SIG-M5 treated with dmso at 0.1 percent for 504 hours (cell line): Measurements from ENCODE around the gene BCL11B.

ENCODE experiments used
- DNase-seq: peaks from one replicate; lab custom pipeline; 2025; ENCODE audit not compliant: unreplicated experiment; lab: John Stamatoyannopoulos, UW

BCL11B gene

DNA sequence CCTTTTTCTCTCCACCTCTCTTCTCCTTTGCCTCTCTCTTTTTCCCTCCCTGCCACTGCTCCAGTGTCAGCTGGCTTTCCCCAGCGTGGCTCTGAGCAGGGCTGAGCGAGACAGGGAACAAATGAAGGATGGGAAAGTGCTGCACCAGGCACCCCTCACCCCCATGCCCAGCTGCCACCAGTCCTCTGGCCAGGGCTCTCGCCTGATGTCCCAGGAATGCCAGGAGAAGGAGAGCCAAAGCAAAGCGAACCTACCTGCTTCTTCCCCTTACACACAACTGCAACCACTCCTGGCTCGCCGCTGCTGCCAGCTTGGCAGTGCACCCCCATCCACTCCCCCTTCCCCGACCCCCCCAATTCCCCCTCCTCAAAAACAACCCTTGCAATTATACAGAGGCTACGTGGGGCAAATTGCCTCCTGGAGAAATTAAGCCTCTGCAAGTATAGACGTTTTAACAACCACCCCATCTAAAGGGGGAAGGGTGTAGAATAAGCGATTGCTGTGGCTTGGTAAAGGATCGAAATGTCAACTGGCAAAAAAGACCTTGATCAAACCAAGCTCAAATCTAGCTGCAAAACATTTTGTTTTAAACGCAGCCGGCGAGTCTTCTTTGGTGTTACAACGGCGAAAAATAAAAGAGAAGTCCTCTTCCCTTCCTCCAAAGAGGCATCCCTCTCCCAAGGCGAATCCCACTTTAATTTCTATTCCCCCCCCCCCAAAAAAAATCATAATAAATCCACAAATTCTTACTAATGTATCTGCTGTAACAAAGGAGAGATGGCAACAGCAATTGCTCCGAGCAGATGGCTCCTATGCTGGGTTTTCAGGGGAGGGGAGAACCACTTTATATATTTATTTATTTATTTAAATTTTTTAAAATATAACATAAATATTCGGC is 2.9 kb downstream of the BCL11B start:
- no peak for DNase-seq

DNA sequence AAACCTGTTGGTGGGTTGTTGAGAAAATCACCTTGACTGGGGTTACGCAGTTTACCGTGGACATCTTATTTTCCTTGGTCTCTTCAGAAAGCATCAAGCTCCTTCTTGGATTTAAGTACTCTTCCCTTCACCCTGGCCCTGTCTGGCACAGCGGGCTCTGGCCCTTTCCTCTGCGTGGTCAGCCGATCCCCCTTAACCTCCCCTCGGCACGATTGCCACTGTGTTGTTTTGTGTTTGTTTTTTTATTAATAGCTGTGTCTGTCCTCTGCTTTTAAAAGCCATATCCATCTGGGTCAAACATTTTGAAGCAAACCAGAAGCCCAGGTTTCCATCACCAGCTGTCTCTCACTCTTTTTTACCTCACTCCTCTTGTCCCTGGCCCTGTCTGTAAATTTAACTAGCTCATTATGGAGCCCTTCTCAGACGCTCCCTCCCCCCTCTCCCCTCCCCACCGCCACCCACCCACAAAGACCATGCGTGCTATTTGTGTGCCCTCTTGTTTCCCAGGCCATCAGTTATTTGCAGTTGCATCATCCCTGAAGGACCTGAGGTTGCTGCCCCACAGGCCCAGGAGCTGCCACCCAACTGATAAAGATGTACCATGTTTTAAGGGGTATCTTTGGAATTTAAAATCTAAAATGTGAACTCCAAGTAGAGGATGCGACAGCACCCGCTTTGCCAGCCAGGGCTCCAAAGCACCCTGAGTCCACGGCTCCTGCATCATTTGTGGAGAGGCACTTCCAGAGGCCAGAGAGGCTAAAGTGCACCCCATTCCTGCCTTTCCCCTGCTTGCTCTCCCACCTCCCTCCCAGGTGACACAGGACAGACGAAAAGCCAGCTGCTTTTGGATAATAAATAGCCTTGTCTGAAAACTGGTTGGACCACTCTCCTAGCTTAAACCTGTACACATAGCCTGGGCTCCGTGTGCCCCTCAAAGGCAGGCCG is 3.9 kb downstream of the BCL11B start:
- no peak for DNase-seq

DNA sequence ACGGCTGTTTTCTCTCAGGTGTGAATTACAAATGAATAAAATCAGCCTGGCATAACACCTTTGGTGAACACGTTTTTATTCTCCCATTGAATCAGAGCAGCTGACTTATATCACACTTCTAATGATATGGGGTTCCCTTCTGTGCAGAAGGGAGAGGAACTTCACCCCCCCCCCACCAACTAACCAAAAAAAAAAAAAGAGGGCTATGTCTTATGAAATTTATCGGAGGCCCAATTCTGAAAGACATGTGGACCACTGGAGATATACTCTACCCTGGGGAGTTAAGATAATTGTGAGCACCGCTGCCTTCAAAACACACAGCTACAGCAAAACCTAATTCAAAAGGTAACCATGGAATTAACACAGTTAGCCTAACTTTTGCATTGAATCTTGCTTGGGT is 4.6 kb downstream of the BCL11B start:
- DNase-seq = no peak

DNA sequence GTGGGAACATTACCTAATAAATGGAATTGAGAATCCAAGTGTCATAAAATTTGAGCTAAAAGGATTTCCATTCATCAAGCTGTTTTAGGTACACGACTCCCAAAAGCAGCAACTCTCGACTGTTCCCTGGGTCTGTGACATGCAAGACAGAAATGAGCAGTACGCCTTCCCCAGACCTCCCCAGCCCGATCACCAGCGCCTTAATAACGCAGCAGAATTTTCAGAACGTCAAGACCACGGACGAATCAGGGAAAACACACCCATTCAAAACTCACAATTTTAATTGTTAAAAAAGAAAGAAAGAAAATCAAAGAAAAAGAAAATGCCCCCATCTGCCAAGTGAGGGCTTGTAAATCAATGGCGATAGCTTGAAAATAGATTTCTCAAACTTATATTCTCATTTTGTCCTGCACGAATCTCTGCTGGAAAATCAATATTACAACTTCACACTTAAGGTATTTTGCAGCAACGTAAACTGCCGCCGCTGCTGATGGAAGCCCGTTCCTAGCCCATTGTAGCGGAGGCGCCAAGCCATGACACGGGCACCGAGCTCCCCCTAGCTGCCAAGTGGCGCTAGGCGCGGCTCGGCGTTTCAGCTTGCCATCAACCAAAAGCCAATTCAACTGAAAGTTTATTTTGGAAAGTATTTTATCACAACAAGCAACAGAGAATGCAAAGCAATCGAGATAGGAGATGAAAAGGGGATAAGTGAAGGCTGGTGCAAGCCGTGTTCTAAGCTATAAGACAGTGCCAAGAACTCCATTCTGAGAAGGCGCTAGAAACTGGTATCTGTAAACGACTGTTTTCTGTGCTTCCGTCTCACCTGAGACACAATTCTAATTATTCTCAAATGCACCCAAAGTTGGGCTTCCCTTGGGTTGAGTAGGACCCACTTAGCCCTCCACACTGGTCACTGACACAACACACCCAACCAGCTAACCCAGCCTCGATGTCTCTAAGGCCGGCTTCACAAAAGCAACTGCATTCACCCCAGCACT is 5.5 kb downstream of the BCL11B start:
- peak; percentile 52 for DNase-seq

DNA sequence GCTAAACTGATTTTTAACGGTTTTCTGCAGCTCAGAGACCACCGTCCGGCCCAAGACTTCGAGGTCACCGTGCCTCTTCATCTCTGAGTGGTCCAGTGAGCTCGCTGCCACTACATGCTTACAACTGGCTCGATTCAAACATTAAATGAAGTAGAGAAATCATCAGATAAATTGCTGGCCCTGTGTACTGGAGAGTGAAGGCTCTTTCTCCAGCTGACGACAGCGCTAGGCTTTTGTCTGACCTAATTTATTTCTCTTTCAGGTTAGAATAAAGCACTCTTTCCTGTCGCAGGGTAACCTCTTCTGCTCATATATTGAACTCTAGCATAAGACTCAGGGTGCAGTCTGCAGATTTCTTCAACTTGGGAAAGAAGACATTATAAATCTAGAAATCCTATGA is 6.4 kb downstream of the BCL11B start:
- DNase-seq = no peak

DNA sequence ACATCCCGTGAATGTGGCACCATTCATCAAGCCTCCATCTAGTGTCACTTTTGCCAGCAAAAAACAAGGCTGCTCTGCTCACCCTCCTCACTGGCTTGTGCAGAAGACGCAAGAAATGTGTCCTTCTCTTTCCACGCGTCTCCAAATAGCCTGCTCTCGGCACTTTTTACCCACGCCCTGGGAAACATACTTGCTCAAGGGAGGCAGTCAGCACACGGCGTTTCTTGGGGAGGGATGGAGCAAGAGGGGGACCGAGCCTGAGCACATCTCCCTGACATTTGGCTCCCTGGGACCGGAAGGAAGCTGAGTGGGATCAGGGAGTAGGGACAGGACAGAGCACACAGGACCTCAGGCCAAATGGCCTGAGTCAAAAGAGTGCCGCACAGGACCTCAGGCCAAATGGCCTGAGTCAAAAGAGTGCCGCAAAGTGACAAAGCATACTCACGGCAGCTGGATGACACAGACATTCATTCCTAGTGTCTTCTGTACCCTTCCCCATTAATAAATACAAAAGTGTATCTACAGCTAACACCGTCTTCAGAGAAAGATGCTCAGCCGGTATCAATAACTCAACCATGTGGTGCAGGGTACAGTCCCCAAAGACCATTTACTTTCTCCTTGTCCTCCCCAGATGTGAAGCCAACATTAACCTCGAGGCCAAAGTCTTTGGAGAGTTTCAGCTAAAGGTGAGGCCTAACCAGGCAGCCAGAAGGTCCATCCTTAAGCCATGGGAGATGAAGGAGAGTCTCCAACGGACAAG is 7.1 kb downstream of the BCL11B start:
- DNase-seq = no peak

DNA sequence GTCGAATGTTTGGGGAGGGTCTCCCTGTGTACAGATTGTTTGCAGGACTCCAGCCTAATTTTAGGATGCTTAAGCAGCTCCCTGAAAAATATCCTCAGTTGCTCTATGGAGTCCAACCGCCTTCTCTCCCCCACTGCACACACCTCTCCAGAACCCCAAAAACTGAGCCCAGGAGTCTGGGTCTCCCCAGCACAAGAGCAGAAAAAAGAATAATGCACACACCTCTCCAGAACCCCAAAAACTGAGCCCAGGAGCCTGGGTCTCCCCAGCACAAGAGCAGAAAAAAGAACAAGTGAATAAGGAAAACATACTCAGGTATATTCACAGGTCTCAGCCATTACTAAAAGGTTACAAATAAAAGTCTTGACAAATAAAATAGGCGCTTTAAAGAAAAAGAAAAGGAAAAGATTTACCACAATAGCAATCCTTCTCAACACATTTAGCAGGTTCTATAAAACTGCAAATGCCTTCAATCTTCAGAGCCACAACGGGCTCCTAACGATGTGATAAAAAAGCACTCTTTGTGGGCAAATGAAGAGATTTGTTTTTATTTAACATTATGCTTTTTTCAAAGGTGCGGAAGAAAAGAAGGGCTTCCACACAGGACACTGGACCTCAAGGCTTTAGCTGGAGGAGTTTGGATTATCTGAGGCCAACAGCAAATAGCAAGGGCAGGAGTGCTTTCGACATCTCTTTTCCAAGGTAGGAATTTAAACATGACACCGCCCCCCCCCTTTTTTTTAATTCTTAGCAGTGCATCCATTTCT is 8.2 kb downstream of the BCL11B start:
- no peak for DNase-seq

DNA sequence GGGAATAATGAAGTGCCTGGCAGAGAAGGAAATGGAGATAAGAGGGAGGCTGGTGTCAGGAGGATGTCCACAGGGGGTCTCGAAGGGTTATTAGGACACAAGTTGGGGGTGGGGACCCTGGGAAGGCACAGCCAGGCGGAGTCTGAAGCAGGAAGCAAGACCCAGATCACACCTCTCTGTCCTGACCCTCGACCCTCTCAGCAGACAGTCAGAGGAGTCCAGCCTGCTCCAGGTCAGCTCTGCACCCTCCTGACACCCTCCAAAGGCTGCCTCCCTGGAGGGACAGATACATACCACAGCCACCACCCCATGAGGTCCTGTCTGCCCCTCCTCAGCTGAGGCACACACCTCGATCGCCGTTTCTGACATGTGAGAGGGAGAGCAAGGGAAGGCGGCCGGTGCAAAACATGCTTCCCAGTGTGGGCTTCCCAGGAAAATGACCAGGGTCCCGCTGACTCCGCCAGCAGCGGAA is 9.0 kb downstream of the BCL11B start:
- no peak for DNase-seq

DNA sequence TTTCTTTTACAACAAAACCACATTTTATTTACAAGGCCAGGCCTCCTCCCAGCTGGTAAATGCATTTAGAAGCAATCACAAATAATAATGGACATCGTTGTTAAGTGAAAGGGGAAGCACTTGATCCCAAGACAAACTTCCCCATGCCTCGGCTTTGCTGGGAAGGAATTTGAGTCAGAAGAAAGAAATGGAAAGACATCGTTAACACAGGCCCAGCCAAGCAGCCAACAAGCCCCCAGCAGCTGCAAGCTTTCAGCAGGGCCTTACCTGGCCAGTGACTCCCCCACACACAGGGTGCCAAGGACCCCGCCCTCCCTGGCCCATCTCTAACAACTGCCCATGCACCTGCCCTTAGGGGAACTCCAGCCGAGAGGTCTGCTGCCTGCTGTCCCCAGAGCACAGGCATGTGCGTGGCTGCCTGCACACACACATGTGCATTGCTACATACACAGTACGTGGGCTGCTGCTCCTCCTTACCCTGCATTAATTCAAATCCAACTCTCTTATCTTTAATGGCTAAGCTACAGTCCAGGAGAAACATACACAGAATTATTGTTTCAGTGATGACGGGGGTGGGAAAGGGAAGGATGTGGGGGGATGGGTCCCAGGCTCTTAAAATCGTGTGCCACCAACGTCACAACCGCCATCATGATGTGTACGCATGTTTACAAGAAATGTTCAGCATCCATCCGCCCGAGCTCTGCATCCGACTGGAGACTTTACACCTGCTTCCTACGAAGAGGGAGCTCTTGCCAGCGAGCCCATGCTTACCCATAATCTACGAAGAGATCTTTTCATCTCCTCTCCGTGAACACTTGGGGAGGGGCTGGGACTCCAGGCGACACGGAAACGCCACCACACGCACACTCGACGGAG is 9.8 kb downstream of the BCL11B start:
- DNase-seq = no peak

DNA sequence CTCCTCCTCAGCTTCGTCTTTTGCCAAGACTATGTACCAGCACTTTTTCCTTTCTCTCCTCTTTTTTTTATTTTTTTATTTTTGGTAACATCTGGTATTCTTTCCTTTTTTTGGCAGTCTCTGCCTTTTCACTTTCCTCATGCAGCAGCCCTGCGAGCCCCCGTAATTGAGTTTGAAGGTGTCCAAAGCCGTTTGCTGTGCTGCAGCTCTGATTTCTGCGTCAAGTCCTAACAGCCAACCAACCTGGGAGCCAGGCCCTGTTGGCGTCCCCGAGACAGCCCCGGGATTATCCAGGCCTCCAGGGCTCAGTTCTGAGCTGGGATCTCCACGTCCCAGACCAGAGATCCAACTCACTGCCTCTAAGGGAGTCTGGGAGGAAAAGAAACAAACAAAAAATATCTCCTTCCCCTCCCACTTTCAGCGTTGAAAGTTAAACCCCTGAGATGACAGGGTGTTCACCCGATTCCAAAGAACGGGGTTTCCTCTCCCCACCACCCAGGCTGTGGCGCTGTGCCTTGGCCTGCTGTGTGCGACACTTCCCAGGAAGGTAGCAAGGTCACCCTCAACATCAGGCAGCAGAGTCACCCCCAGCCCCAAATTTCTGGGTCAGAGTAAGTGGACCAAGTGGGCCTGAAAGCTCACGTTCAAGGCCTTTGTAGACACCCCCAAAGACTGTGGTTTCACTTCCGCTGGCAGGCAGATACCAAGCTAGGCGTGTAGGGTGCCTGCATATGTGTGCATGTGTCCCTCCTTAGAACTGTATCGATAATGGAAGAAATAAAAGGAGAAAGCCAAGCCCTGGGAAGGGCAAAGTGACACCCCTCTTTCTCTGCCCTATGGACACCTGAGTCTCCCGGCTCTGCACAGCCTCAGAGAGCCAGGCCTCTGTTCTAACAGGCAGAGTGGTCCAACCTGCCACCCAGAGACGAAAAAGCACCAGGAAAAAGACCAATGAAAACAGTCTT is 11.1 kb downstream of the BCL11B start:
- DNase-seq = no peak

DNA sequence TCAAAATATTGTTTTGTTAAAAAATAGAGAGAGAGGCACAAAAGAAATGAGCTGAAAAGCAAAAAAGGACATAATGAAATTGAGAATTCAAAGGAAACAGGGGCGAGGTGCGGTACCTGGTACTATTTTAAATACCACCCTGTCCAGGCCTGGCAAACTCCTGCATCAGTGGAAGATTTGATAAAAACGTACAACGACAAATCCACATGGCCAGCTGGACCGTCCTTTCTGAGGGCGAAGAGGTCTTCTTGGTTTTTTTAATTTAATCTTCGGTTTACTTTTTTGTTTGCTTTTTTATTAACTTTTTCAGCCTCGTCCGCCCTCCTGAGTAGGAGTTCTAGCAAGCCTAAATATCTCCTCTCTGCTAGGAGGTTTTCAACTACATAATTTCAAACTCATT is 11.9 kb downstream of the BCL11B start:
- DNase-seq = no peak

DNA sequence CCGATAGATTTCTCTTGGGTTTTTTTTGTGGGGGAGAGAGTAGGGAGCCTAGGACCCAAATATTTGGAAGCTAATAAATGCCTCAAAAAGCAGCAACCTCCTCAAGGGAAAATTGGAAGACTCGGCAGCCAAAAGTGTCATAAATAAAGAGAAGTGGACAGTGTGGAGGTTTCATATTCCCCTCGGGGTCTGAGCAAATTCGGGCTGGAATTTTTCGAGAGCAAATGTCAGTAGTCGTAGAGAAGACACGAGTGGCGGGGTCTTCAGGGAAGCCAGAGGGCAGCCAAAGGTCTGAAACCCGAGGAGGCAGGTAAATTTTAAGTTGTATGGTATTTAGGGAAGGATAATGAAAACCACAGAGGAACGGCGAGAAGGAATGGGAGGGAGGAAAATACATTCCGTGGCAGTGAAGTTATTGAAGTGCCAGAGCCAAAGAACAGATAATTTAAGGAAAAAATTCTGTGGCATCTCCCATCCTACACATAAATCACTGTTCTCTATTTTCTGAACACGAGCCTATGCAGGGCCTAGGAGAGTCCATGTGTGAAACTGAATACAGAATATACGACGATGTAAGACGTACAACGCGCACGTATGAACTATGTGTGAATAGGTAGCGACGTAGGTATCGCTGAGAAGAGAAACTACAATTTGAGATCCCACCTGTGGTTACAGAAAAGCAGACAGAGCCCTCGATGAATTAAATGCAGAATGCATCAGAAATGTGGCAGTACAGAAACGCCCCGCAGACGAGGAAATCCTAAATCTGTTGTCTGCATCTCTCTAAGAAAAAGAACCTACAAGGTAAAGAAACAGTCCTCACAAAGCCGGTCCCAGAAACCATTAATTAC is 12.9 kb downstream of the BCL11B start:
- DNase-seq = no peak

DNA sequence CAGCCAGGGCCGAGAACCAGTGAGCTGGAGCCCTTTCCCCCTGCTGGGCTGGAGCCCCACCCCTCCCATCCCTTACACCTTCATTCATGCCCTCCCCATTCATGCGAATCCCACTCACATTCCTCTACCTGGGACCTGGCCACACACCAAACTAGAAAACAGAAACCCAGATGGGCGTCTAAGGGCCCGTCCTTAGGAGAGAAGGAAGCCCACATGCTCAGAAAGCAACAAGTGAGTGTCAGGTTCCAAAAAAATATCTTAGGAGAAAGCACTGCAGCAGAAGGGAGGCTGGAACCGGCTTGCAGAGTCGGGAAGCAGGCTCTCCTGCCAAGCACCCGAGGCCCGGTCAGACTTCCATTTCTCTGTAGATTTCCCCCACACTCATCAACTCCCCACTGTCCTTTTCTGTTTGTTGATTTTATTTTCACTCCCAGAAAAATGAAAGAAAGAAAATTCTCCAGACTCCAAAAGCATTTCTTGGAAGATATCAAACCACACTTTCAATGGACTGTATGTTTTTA is 13.6 kb downstream of the BCL11B start:
- DNase-seq = no peak

DNA sequence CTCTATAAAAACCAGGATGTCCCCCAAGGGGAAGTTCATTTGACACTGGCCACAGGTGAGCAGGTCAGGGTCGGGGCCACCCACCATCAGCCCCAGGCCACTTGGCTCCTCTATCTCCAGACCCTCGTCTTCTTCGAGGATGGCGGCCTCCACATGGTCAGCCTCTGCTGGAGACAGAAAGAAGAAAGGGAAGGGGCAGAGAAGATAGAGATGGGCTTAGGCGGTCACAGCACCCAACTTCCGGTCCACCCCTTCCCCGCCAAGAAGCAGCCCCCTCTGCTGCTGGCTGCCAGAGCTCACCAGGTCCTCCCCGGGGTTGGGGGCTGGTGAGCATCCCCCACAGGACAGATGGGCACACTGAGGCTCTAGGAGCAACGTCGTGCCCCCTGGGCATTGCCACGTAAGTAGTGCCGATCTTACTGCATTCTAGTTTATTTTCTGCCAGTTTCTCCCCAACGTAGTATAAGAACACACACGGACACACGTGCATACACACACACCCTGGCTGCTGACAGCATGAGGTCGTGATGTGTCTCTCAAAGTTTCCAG is 14.2 kb downstream of the BCL11B start:
- DNase-seq = no peak

DNA sequence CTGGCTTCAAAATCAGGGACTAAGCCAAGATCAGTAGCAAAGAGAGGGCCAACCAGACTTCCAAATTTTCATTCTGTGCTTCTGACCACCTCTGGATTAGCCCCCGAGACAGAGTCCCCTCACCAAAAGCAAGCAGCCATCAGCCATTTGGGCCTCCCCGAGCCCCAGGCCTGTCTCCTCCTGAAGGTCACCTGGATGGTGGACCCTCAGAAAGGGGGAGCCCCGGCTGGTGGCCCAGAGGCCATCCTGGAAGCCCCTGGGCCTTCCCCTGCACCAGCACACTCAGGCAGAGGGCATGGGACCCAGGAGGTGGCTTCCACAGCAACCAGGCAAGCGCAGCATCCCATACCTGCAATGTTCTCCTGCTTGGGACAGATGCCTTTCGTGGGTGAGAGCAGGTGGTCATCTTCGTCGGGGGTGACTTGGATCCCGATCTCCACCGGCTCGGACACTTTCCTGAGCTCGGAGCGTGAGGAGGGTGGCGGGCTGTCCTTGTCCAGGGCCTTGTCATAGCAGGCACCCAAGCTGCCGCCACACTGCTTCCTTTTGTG is 14.8 kb downstream of the BCL11B start:
- no peak for DNase-seq
